HCT116 (cell line): Measurements from ENCODE around the gene KIR3DL3.

Experiments
- CTCF ChIP-seq, 3 experiments: fragments of 200-600 bp in 1 of 3; sonication (generic) in 1 of 3; IDR thresholded peaks in 2 of 3; conservative IDR thresholded peaks in 1 of 3; 2 replicates each; pipeline ENCODE4 v1.5.1; 2012 to 2017; ENCODE audit warnings: low read depth in 2 of 3, low read length in 2 of 3, antibody characterized with exemption in 1 of 3, borderline replicate concordance in 1 of 3, control low read depth in 1 of 3, mild to moderate bottlenecking in 1 of 3, mixed read lengths in 1 of 3, mixed run types in 1 of 3, moderate library complexity in 1 of 3; ENCODE audit not compliant: insufficient read depth in 1 of 3
- EZH2 ChIP-seq: fragments of 200-600 bp; sonication (generic); IDR thresholded peaks from 2 replicates; pipeline ENCODE4 v1.6.1; 2017; ENCODE audit warnings: antibody characterized with exemption, mixed run types
- EZH2phosphoT487 ChIP-seq: fragments of 200-600 bp; IDR thresholded peaks from 2 replicates; pipeline ENCODE4 v1.6.1; 2018; ENCODE audit warnings: antibody characterized with exemption, borderline replicate concordance
- MAX ChIP-seq: IDR thresholded peaks from 2 replicates; pipeline ENCODE4 v1.6.1; 2012
- POLR2A ChIP-seq: IDR thresholded peaks from 2 replicates; pipeline ENCODE4 v1.7.0; 2011; ENCODE audit warnings: borderline replicate concordance; ENCODE audit not compliant: insufficient read depth, insufficient read length; ENCODE audit errors: extremely low read depth
- RAD21 ChIP-seq: IDR thresholded peaks from 2 replicates; pipeline ENCODE4 v1.6.1; 2012; ENCODE audit warnings: low read depth, mild to moderate bottlenecking
- REST ChIP-seq: IDR thresholded peaks from 2 replicates; pipeline ENCODE4 v1.6.1; 2012; ENCODE audit warnings: low read depth
- TCF7L2 ChIP-seq: IDR thresholded peaks from 2 replicates; pipeline ENCODE4 v1.7.0; 2011; ENCODE audit warnings: borderline replicate concordance, inconsistent platforms; ENCODE audit not compliant: insufficient read depth, insufficient read length; ENCODE audit errors: extremely low read depth
- ZBTB33 ChIP-seq: IDR thresholded peaks from 2 replicates; pipeline ENCODE4 v1.6.1; 2011; ENCODE audit warnings: mild to moderate bottlenecking, low read length, moderate library complexity; ENCODE audit not compliant: insufficient replicate concordance; ENCODE audit errors: extremely low read depth
- ZNF274 ChIP-seq: fragments of 200-500 bp; sonication (Bioruptor generic); IDR thresholded peaks from 2 replicates; pipeline ENCODE4 v1.6.1; 2014; ENCODE audit warnings: mild to moderate bottlenecking, low read depth, low read length, inconsistent platforms

GRCh38 chr19:54739587-54740497 lies 15.6 kb downstream of the KIR3DL3 start:
- no peak for TF ChIP-seq EZH2
- no peak for TF ChIP-seq CTCF (IDR thresholded peaks at IDR 0.05 in 2 of 3, conservative IDR thresholded peaks at IDR 0.05 in 1 of 3; ENCODE audit: borderline replicate concordance in 1 of 3, insufficient read depth in 1 of 3, low read depth in 2 of 3, low read length in 2 of 3)
- no peak for TF ChIP-seq POLR2A
- TF ChIP-seq RAD21: no peak
- TF ChIP-seq ZNF274: no peak
- TF ChIP-seq EZH2phosphoT487: no peak
- no peak for TF ChIP-seq REST
- TF ChIP-seq MAX: no peak
- no peak for TF ChIP-seq ZBTB33
- no peak for TF ChIP-seq TCF7L2
